HepG2 (cell line): ENCODE data around the gene CDR2L. TPM values are rescaled to one million over a fixed set of nuclear protein-coding genes. Genes with fewer than 3 reads are reported as not detected.
A peak's percentile ranks its signal among the peaks of the same experiment; 100 is the strongest.

Experiments used
- AKNA ChIP-seq: sonication (generic); formaldehyde crosslinking; IDR thresholded peaks from 2 replicates; pipeline ENCODE4 v1.4.0; 2020; ENCODE audit warnings: missing genetic modification reagents, borderline replicate concordance
- ATF1 ChIP-seq: IDR thresholded peaks from 2 replicates; pipeline ENCODE4 v1.6.1; 2016; ENCODE audit warnings: mild to moderate bottlenecking, control low read depth
- CHCHD3 ChIP-seq: sonication (generic); formaldehyde crosslinking; IDR thresholded peaks from 2 replicates; pipeline ENCODE4 v1.8.0; 2022; ENCODE audit warnings: mild to moderate bottlenecking, missing genetic modification reagents, moderate library complexity
- HCFC1 ChIP-seq: fragments of 150-350 bp; IDR thresholded peaks from 2 replicates; pipeline ENCODE4 v1.6.1; 2014; ENCODE audit warnings: low read depth, low read length
- HDAC6 ChIP-seq: fragments of 200-600 bp; sonication (generic); IDR thresholded peaks from 2 replicates; pipeline ENCODE4 v1.7.0; 2017; ENCODE audit warnings: mild to moderate bottlenecking, antibody characterized with exemption, low read length, low read depth
- KLF16 ChIP-seq, 2 experiments: sonication (generic) in 1 of 2; formaldehyde crosslinking in 1 of 2; IDR thresholded peaks; 2 replicates each; pipeline versions ENCODE4 v1.6.1 to v1.8.0; 2016 to 2023; ENCODE audit warnings: missing genetic modification reagents in 2 of 2, missing compliant biosample characterization in 1 of 2
- MED13 ChIP-seq: sonication (generic); formaldehyde crosslinking; IDR thresholded peaks from 2 replicates; pipeline ENCODE4 v1.5.0; 2020; ENCODE audit warnings: missing genetic modification reagents
- MTF1 ChIP-seq: sonication (generic); formaldehyde crosslinking; IDR thresholded peaks from 2 replicates; pipeline ENCODE4 v1.5.0; 2020; ENCODE audit warnings: missing genetic modification reagents
- NFIC ChIP-seq: IDR thresholded peaks from 2 replicates; pipeline ENCODE4 v1.6.1; 2012; ENCODE audit warnings: mild to moderate bottlenecking, low read length, inconsistent platforms
- PPARG ChIP-seq: conservative IDR thresholded peaks from 2 replicates; pipeline ENCODE4 v1.6.1; 2016; ENCODE audit warnings: missing biosample characterization, missing genetic modification reagents
- RNF219 ChIP-seq: sonication (generic); formaldehyde crosslinking; IDR thresholded peaks from 2 replicates; pipeline ENCODE4 v1.5.0; 2020; ENCODE audit warnings: mild to moderate bottlenecking, missing genetic modification reagents
- SRSF4 ChIP-seq: fragments of 200-400 bp; formaldehyde crosslinking; IDR thresholded peaks from one replicate; pipeline ENCODE4 v1.6.1; 2018; ENCODE audit warnings: mild to moderate bottlenecking, low read depth, low read length, moderate library complexity; ENCODE audit not compliant: poor library complexity, severe bottlenecking
- ZBTB4 ChIP-seq: sonication (generic); formaldehyde crosslinking; IDR thresholded peaks from 2 replicates; pipeline ENCODE4 v1.4.0; 2020; ENCODE audit warnings: missing genetic modification reagents, mild to moderate bottlenecking, borderline replicate concordance
- ZNF354B ChIP-seq: sonication (generic); formaldehyde crosslinking; IDR thresholded peaks from 2 replicates; pipeline ENCODE4 v1.8.0; 2022; ENCODE audit warnings: mild to moderate bottlenecking, missing genetic modification reagents
- ZNF496 ChIP-seq: sonication (generic); formaldehyde crosslinking; IDR thresholded peaks from 2 replicates; pipeline ENCODE4 v1.8.1; 2023; ENCODE audit warnings: mild to moderate bottlenecking, moderate library complexity, missing genetic modification reagents; ENCODE audit not compliant: insufficient replicate concordance
- ZNF615 ChIP-seq: sonication (generic); formaldehyde crosslinking; IDR thresholded peaks from 2 replicates; pipeline ENCODE4 v1.5.0; 2020; ENCODE audit warnings: mild to moderate bottlenecking, missing genetic modification reagents, borderline replicate concordance
- ZNF766 ChIP-seq: sonication (generic); formaldehyde crosslinking; IDR thresholded peaks from 2 replicates; pipeline ENCODE4 v1.5.0; 2020; ENCODE audit warnings: missing genetic modification reagents, borderline replicate concordance
- polyA plus RNA-seq, 8 experiments: library from polyadenylated mRNA; depleted of rRNA in 3 of 8; stranded (reverse) in 7 of 8; unstranded in 1 of 8; fragments of >200 nt; fragmentation: Illumina TruSeq in 4 of 8; extraction: Trizol in 4 of 8; gene quantifications; 2 replicates each; pipeline versions ENCODE4 v1.2.1 to v1.2.3, GENCODE V29; 2011 to 2016; ENCODE audit warnings: low read depth in 4 of 8, missing spikeins in 1 of 8, mixed read lengths in 1 of 8; ENCODE audit not compliant: insufficient read depth in 1 of 8
- total RNA-seq, 5 experiments: library from RNA; depleted of rRNA; stranded (reverse); fragments of >200 nt; fragmentation: Illumina TruSeq; extraction: Trizol; gene quantifications; 2 replicates each; pipeline ENCODE4 v1.2.3, GENCODE V29; 2016; ENCODE audit warnings: low read depth in 1 of 5

CDR2L gene
- total and polyA plus RNA-seq, 2 of the 13 experiments (the other 11 are each of a cell fraction or from before 2014, with no cell fraction given) = 1.9 to 2.1 TPM

- TF ChIP-seq SRSF4 (no peak), ZNF615 (CRISPR knock-in tag) (no peak), ZBTB4 (CRISPR knock-in tag) (no peak), AKNA (CRISPR knock-in tag) (no peak; the same call in 1 of the 2 replicates), HDAC6 (no peak), NFIC (no peak), HCFC1 (no peak), ZNF354B (0 out of 2 replicates have a peak, but pooled peaks have one; percentile 58), MED13 (CRISPR knock-in tag) (no peak), RNF219 (CRISPR knock-in tag) (no peak), PPARG (CRISPR knock-in tag) (peak; percentile 34; the same call in 1 of the 2 replicates), KLF16 (CRISPR knock-in tag; IDR thresholded peaks at IDR 0.05) (peak in 1 of 2 experiments; percentile 59; a peak in 1 of 4 replicates), ATF1 (CRISPR knock-in tag) (no peak), ZNF496 (CRISPR knock-in tag) (no peak), CHCHD3 (CRISPR knock-in tag) (no peak), ZNF766 (CRISPR knock-in tag) (peak; percentile 65; the same call in 1 of the 2 replicates), MTF1 (no peak)
Measured at GRCh38 chr17:74960570-74961342, 26.7 kb upstream of the CDR2L start (continued).
